Endothelial cell of umbilical vein (primary cell): ENCODE results near the gene RASSF5. TPM values are rescaled to one million over a fixed set of nuclear protein-coding genes. Genes with fewer than 3 reads are reported as not detected.

ENCODE experiments used
- BruUV-seq: library from RNA; stranded (reverse); fragments of 400-500 nt; replicated peaks from 2 replicates; lab custom pipeline; 2021; lab: Mats Ljungman, UMichigan
- CTCF ChIA-PET: fragments of 300-600, 350-600 bp; sonication (Branson Sonifier 250); formaldehyde crosslinking; loops from one replicate; lab custom pipeline; 2021; ENCODE audit warnings: antibody characterized with exemption, inconsistent platforms; lab: Charles Lee
- POLR2A ChIA-PET: fragments of 300-600, 350-600 bp; sonication (Branson Sonifier 250); formaldehyde crosslinking; loops from one replicate; lab custom pipeline; 2021; ENCODE audit warnings: antibody characterized with exemption, inconsistent platforms; lab: Charles Lee
- DNase-seq: peaks from one replicate; pipeline ENCODE4 v3.0.0-alpha.2; 2011; ENCODE audit warnings: low read depth, low spot score
- FAIRE-seq: peaks from 2 replicates; lab custom pipeline; 2011; peaks lifted over from hg19 to GRCh38; lab: Jason Lieb, UNC
- H2AFZ ChIP-seq: 2 replicates; pipeline ENCODE4 v1.6.0; 2012; ENCODE audit warnings: low read depth, low read length, control low read depth, inconsistent platforms
- H3K27ac ChIP-seq: 2 replicates; pipeline ENCODE4 v1.5.1; 2011; ENCODE audit warnings: low read depth, mild to moderate bottlenecking, control low read depth, low read length, moderate library complexity; ENCODE audit not compliant: insufficient read depth
- H3K27me3 ChIP-seq, 2 experiments: 2 replicates each; pipeline versions ENCODE4 v1.6.0 to v1.6.1; 2011; ENCODE audit warnings: low read length in 2 of 2, mixed read lengths in 1 of 2; ENCODE audit not compliant: control insufficient read depth in 2 of 2, insufficient read depth in 2 of 2
- H3K36me3 ChIP-seq, 2 experiments: 2 replicates in 1 of 2; 3 replicates in 1 of 2; pipeline ENCODE4 v1.5.1; 2011; ENCODE audit warnings: low read length in 2 of 2, mild to moderate bottlenecking in 1 of 2, moderate library complexity in 1 of 2; ENCODE audit not compliant: control insufficient read depth in 2 of 2, insufficient read depth in 2 of 2; ENCODE audit errors: extremely low read depth in 1 of 2
- H3K4me1 ChIP-seq: 3 replicates; pipeline ENCODE4 v1.5.1; 2011; ENCODE audit warnings: mild to moderate bottlenecking, low read length; ENCODE audit not compliant: control insufficient read depth, insufficient read depth; ENCODE audit errors: extremely low read depth
- H3K4me2 ChIP-seq: 2 replicates; pipeline ENCODE4 v1.6.1; 2011; ENCODE audit warnings: low read length, control low read depth, mixed read lengths; ENCODE audit not compliant: insufficient read depth
- H3K4me3 ChIP-seq, 3 experiments: fragments of 200-600 bp in 1 of 3; sonication (generic), shearing (Covaris generic) in 1 of 3; replicated peaks in 1 of 3; 2 replicates each; pipeline ENCODE4 v1.5.1; 2011 to 2016; ENCODE audit warnings: control low read depth in 3 of 3, low read length in 3 of 3, mild to moderate bottlenecking in 2 of 3, inconsistent platforms in 1 of 3, low read depth in 1 of 3, moderate library complexity in 1 of 3; ENCODE audit not compliant: insufficient read depth in 1 of 3
- H3K79me2 ChIP-seq: 2 replicates; pipeline ENCODE4 v1.6.0; 2012; ENCODE audit warnings: low read length, inconsistent platforms; ENCODE audit not compliant: control insufficient read depth, insufficient read depth
- H3K9ac ChIP-seq: replicated peaks from 2 replicates; pipeline ENCODE3; 2011; ENCODE audit warnings: low read length, control low read depth; ENCODE audit not compliant: insufficient read depth; ENCODE audit errors: extremely low read depth
- H3K9me1 ChIP-seq: replicated peaks from 3 replicates; pipeline ENCODE4 v1.6.0; 2011; ENCODE audit warnings: mild to moderate bottlenecking, low read length; ENCODE audit not compliant: control insufficient read depth, insufficient read depth; ENCODE audit errors: extremely low read depth
- H3K9me3 ChIP-seq: replicated peaks from 2 replicates; pipeline ENCODE4 v1.5.1; 2012; ENCODE audit warnings: low read length, inconsistent platforms; ENCODE audit not compliant: control insufficient read depth, insufficient read depth
- H4K20me1 ChIP-seq: replicated peaks from 2 replicates; pipeline ENCODE3; 2011; ENCODE audit warnings: mild to moderate bottlenecking, low read length; ENCODE audit not compliant: control insufficient read depth, insufficient read depth; ENCODE audit errors: extremely low read depth
- EZH2 ChIP-seq: IDR thresholded peaks from 2 replicates; pipeline ENCODE4 v1.6.1; 2012; ENCODE audit warnings: borderline replicate concordance, low read depth, mild to moderate bottlenecking, moderate library complexity, low read length, inconsistent platforms; ENCODE audit not compliant: severe bottlenecking
- FOS ChIP-seq: IDR thresholded peaks from 2 replicates; pipeline ENCODE4 v1.6.1; 2011; ENCODE audit warnings: mild to moderate bottlenecking, low read length, moderate library complexity, borderline replicate concordance; ENCODE audit not compliant: insufficient read depth
- GATA2 ChIP-seq: IDR thresholded peaks from 2 replicates; pipeline ENCODE4 v1.7.0; 2011; ENCODE audit warnings: low read depth, mild to moderate bottlenecking, moderate library complexity, mixed read lengths, low read length; ENCODE audit not compliant: insufficient read length, insufficient read depth
- JUN ChIP-seq: IDR thresholded peaks from 2 replicates; pipeline ENCODE4 v1.6.1; 2011; ENCODE audit warnings: borderline replicate concordance, low read depth; ENCODE audit not compliant: insufficient read length, insufficient read depth
- MYC ChIP-seq: IDR thresholded peaks from one replicate; pipeline ENCODE4 v1.6.1; 2011; ENCODE audit warnings: mild to moderate bottlenecking, low read depth, low read length
- POLR2A ChIP-seq: IDR thresholded peaks from 2 replicates; pipeline ENCODE4 v1.6.1; 2012; ENCODE audit warnings: low read depth, mild to moderate bottlenecking, control low read depth, low read length
- POLR2AphosphoS5 ChIP-seq: IDR thresholded peaks from 2 replicates; pipeline ENCODE4 v1.6.1; 2012; ENCODE audit warnings: low read depth, mild to moderate bottlenecking, control low read depth, low read length, moderate library complexity; ENCODE audit not compliant: insufficient read depth
- dilution Hi-C: fragments of 300-500 bp; cut with MboI; formaldehyde crosslinking; loops from one replicate; pipeline ENCODE4 v1.15.0; 2019; ENCODE audit warnings: low sequenced_read_pairs; ENCODE audit not compliant: extremely low pct_ligation_motif_present
- intact Hi-C: fragments of 100-400 bp; cut with micrococcal nuclease; formaldehyde crosslinking; loops from one replicate; pipeline ENCODE4 v1.10.0; 2022
- polyA plus RNA-seq, 4 experiments: library from polyadenylated mRNA; depleted of rRNA in 3 of 4; stranded (reverse) in 3 of 4; unstranded in 1 of 4; fragments of >200 nt; gene quantifications; 2 replicates each; pipeline versions ENCODE4 v1.2.1 to v1.2.3, GENCODE V29; 2011 to 2012; ENCODE audit warnings: missing spikeins in 1 of 4
- total RNA-seq: library from RNA; stranded (reverse); gene quantifications from 2 replicates; pipeline ENCODE4 v1.2.3, GENCODE V29; 2021
- TF ChIP-seq, protein P1 (sequence below), 2 donors: IDR thresholded peaks; 1 replicate in 1 of 2; 2 replicates in 1 of 2; pipeline ENCODE4 v1.5.1; 2011; ENCODE audit warnings: low read length in 2 of 2, mild to moderate bottlenecking in 2 of 2, moderate library complexity in 2 of 2, control low read depth in 1 of 2, inconsistent platforms in 1 of 2, low read depth in 1 of 2; ENCODE audit not compliant: insufficient read depth in 1 of 2; ENCODE audit errors: extremely low read depth in 1 of 2
- TF ChIP-seq, protein P2 (sequence below): IDR thresholded peaks from 2 replicates; pipeline ENCODE4 v1.6.1; 2011; ENCODE audit not compliant: insufficient read depth, insufficient read length

RASSF5 gene
- total and polyA plus RNA-seq, 2 donors (not counting 3 experiments of a cell fraction or from before 2014, with no cell fraction given), result 0.23 to 0.60 TPM

DNA sequence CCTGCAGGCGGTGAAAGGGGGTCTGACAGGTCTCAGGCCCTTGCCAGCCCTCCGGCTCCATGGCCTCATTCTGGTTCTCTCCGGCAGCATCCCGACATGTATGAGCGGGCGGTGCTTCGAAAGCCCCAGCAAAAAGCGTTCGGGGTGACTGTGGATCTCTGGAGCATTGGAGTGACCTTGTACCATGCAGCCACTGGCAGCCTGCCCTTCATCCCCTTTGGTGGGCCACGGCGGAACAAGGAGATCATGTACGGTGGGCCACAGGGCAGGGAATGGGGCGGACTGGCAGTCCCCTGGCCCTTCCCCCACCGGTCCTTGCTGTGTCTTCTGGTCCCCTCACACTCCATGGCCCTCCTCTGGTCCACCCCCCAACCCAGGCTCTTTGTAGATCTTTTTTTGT is 30.7 kb upstream of the RASSF5 start:
- intact Hi-C loops, result no loop called here
- Histone ChIP-seq H3K4me1 (peaks cover 10% of the 10 kb centered on the region), H3K4me3 (no peak overlapping the region), H3K79me2 (no peaks in the 10 kb centered on the region), H3K9me1 (no peaks in the 10 kb centered on the region), H2AFZ (no peak overlapping the region), H3K4me2 (no peak overlapping the region), H4K20me1 (no peaks in the 10 kb centered on the region), H3K36me3 (peaks cover 3 to 35% of the 10 kb centered on the region in 2 experiments), H3K9ac (no peak overlapping the region), H3K9me3 (no peaks in the 10 kb centered on the region), H3K27me3 (no peaks in the 10 kb centered on the region), H3K27ac (no peak overlapping the region)
- TF ChIP-seq POLR2A (no peak), MYC (no peak), EZH2 (no peak), GATA2 (no peak), JUN (no peak), FOS (no peak), POLR2AphosphoS5 (no peak)
- TF ChIP-seq, protein P1, sequence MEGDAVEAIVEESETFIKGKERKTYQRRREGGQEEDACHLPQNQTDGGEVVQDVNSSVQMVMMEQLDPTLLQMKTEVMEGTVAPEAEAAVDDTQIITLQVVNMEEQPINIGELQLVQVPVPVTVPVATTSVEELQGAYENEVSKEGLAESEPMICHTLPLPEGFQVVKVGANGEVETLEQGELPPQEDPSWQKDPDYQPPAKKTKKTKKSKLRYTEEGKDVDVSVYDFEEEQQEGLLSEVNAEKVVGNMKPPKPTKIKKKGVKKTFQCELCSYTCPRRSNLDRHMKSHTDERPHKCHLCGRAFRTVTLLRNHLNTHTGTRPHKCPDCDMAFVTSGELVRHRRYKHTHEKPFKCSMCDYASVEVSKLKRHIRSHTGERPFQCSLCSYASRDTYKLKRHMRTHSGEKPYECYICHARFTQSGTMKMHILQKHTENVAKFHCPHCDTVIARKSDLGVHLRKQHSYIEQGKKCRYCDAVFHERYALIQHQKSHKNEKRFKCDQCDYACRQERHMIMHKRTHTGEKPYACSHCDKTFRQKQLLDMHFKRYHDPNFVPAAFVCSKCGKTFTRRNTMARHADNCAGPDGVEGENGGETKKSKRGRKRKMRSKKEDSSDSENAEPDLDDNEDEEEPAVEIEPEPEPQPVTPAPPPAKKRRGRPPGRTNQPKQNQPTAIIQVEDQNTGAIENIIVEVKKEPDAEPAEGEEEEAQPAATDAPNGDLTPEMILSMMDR (IDR thresholded peaks at IDR 0.05; ENCODE audit: extremely low read depth in 1 of 2, insufficient read depth in 1 of 2, low read depth in 1 of 2, low read length in 2 of 2), result no peak
- TF ChIP-seq, protein P2, sequence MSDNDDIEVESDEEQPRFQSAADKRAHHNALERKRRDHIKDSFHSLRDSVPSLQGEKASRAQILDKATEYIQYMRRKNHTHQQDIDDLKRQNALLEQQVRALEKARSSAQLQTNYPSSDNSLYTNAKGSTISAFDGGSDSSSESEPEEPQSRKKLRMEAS, result no peak
- no TSS peak for BruUV-seq
- CTCF ChIA-PET, result interaction anchor here (1.9 to 2.7 kb wide), 2 partner anchors 15 to 107 kb away, joined by 10 to 12 read pairs; no protein-coding TSS in a partner anchor
- DNase-seq (no peak), FAIRE-seq (no peak)
- POLR2A ChIA-PET, result no interaction called here
- dilution Hi-C loops, result no loop called here
